Activated effector memory CD4-positive, alpha-beta T cell treated with Interleukin-2 at 50 U/mL for 16 hours (primary cell): Measurements from ENCODE around the gene UGT1A3.
"Not testable (repeated sequence)": the region's sequence is repeated elsewhere in the genome, so short reads cannot be mapped to it uniquely, and the experiment has no call there.

ENCODE experiments used
- DNase-seq: peaks from one replicate; pipeline ENCODE4 v3.0.0-alpha.2; 2020

The UGT1A3 gene

GRCh38 chr2:233708942-233709341 lies 19.9 kb upstream of the UGT1A3 start:
- DNase-seq: no peak

GRCh38 chr2:233711312-233712008 lies 17.4 kb upstream of the UGT1A3 start:
- peak; percentile 37 for DNase-seq

GRCh38 chr2:233712611-233713261 lies 16.1 kb upstream of the UGT1A3 start, which contains the start of gene UGT1A5:
Gene UGT1A5 (plus strand): TSS chr2:233712907. CDS start chr2:233712992, 85 bp downstream.
- DNase-seq: no peak

GRCh38 chr2:233713262-233713615 lies 15.6 kb upstream of the UGT1A3 start:
- no peak for DNase-seq

- DNase-seq: no peak
These were observed 14.7 kb upstream of the UGT1A3 start for GRCh38 chr2:233714121-233714520.

GRCh38 chr2:233718552-233718951 lies 10.3 kb upstream of the UGT1A3 start, which contains the start of gene UGT1A4:
Gene UGT1A4 (plus strand): TSS chr2:233718736. CDS start chr2:233718821, 85 bp downstream.
- DNase-seq: no peak

GRCh38 chr2:233736868-233737653 lies 8.2 kb downstream of the UGT1A3 start:
- DNase-seq: not testable (repeated sequence)

GRCh38 chr2:233740870-233741269 lies 12.0 kb downstream of the UGT1A3 start:
- no peak for DNase-seq

GRCh38 chr2:233743464-233744259 lies 14.8 kb downstream of the UGT1A3 start:
- DNase-seq: no peak

- DNase-seq: no peak
These were observed 16.4 kb downstream of the UGT1A3 start for GRCh38 chr2:233745073-233745755.

- DNase-seq: not testable (repeated sequence)
These were observed 17.0 kb downstream of the UGT1A3 start for GRCh38 chr2:233745838-233746237.

- DNase-seq: no peak
These were observed 17.8 kb downstream of the UGT1A3 start for GRCh38 chr2:233746475-233747282.

- no peak for DNase-seq
These were observed 18.4 kb downstream of the UGT1A3 start for GRCh38 chr2:233747283-233747544.

- not testable (repeated sequence) for DNase-seq
These were observed 21.8 kb downstream of the UGT1A3 start for GRCh38 chr2:233750689-233751088.

GRCh38 chr2:233751212-233752009 lies 22.6 kb downstream of the UGT1A3 start:
- not testable (repeated sequence) for DNase-seq

GRCh38 chr2:233754872-233755611 lies 26.2 kb downstream of the UGT1A3 start:
- no peak for DNase-seq

- no peak for DNase-seq
These were observed 27.7 kb downstream of the UGT1A3 start for GRCh38 chr2:233756429-233757081.

GRCh38 chr2:233758141-233758540 lies 29.3 kb downstream of the UGT1A3 start:
- DNase-seq: no peak

GRCh38 chr2:233758849-233759248 lies 30.0 kb downstream of the UGT1A3 start:
- DNase-seq: no peak
